ENCODE results near the gene OR4K1.
"Not testable (repeated sequence)": the region's sequence is repeated elsewhere in the genome, so short reads cannot be mapped to it uniquely, and the experiment has no call there.

OR4K1 gene, protein sequence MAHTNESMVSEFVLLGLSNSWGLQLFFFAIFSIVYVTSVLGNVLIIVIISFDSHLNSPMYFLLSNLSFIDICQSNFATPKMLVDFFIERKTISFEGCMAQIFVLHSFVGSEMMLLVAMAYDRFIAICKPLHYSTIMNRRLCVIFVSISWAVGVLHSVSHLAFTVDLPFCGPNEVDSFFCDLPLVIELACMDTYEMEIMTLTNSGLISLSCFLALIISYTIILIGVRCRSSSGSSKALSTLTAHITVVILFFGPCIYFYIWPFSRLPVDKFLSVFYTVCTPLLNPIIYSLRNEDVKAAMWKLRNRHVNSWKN

DNA sequence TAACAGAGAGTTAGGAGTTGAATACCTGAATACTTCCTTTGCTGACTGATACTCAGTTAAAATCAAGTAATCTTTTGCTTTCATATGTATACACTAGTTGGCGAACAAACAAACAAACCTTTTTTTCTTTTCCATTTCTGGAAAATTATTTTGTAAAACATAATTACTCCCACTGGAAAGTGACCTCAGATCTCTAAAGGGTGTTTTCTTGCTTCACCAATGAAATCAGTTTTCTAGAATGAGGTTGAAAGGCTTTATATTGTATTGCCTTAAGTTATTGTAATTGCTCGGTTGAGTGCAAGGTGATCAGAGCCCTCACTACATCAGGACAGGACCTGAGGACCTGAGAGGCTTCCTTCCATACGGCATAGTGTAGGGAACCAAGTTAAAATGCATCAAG lies at the start of gene OR4K1:
Gene OR4K1 (plus strand): TSS at position 301 of the 400 bp plus-strand sequence. CDS start 4,750 bp downstream, outside the sequence.
- no peak for DNase-seq (ENCODE audit: low read depth)

DNA sequence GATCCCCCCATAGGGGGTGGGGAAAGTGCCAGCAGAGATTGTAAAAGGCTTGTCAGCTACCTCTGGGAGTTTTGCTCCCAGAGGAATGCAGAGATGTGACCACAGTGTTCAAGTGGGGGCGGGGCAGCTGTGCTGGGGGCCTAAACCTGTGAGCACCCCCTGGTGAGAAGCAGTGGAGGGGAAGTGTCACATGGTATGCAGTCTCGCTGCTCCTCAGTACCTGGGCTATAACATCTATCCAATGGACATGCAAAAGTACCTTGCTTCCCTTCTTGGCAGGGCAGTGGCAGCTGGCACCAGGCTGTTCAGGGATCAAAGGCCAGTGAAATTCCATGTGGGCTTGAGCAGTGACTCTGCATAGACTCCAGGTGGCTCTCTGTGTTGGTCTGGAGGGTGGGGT lies 35.4 kb upstream of the OR4K1 start:
- DNase-seq (ENCODE audit: low read depth), result no peak

DNA sequence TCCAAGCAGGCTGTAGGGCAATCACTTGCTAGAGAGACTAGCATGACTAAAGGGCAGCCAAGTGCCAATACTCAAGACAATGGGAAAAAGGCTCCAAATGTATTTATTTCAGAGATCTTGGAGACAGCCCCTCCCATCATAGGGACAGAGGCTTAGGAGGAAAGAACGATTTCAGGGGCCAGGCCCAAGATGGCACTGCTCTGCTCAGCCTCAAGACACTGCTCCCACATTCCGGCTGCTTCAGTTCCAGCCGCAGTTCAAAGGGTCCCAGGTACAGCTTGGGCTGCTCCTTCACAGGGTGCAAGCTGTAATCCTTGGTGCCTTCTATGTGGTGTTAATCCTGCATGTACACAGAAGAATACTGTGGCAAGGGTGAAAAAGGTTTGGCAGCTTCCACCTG lies 29.7 kb upstream of the OR4K1 start:
- DNase-seq (ENCODE audit: low read depth), result no peak

DNA sequence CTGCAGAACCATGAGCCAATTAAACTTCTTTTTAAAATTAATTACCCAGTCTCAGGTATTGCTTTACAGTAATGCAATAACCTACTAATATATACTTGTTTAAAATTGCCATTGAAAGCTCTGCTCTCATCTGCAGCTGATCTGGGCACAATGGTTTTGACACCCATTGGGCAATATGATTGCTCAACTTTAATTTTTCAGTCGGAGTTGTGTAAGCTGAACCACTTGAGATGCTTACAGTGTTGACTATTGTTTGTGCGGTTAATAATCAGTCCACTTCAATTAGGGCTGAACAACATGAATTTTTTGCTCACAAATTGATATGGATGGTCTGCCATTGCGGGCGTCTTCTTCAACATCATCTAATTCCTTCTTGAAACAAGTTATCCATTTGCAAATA lies 28.3 kb upstream of the OR4K1 start:
- no peak for DNase-seq (ENCODE audit: low read depth)

DNA sequence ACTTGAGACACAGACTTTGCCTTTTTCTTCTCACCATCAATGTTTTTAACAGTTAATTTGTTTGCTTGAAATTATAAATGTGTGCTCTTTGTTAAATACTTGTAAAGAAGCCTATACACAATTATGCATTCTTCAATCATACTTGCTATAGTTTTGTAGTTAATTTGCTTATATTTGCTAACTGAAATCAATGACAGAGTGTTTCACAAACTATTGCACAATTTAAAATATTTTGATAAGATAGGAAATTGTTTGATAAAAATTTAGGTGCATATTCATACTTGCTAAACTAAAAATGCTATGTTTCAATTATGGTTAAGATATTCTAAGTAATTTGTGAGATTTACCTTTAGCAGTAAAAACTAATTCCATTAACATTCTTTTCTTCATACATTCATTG lies 24.1 kb upstream of the OR4K1 start:
- no peak for DNase-seq (ENCODE audit: low read depth)

DNA sequence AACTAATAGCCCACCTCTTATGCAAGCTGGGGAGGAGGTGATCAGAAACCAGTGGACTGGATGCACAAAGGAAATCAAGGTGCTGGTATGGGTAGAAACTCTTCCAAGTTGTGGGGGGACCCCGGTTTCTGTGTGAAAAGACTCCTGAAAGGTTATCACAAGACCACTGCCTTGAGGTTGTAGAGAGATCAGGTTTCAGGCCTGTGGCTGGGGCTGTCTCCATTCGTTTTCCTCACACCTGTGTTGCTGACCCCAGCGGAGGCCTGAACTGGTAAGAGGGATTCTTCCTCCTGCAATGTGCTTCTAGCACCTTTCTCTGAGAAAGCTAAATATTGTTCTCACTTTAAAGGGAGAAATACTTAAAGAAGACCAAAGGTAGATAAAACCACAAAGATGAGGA lies 19.6 kb upstream of the OR4K1 start:
- DNase-seq (ENCODE audit: low read depth), result no peak

DNA sequence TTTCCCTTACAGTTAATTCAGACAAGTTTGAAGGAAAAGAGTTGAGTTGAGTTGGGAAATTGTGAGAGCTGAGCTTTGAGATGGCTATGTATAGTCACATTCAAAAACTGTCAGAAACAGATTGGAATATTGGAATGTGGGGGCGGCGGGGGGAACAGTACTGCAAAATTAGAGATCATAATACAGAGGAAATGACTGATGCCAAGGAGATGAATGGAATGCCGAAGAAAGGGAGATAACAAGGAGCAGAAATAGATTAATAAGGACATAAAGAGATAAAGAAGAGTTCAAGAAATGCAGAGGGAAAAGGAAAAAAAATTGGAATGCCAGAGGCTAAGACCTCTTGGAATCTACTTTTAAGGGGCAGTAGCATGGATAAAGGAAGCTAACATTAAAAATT lies 13.5 kb upstream of the OR4K1 start:
- DNase-seq (ENCODE audit: low read depth), result peak; percentile 73

DNA sequence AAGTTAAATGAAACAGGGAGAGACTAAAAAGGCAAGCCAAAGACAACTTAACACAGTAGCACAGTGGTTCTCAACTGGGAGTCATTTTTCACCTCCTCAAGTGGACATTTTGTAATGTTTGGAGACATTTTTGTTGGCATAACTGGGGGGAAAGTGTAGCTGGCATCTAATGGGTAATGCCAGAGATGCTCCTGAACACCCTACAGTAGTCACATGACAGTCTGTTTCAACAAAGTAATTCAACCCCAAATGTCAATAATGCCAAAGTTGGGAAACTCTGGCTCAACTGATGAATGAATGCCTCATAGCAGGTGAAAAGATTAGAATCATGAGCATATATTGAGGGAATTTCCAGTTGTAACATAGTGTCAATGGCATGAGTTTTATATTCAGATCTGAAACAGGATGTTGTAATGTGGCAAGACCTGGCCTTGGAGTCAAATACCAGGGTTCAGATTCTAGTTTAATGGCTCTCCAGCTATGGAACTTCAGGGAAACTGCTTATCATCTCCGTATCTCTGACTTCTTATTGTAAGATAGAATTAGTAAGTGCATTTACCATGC lies 12.7 kb upstream of the OR4K1 start:
- peak; percentile 66 for DNase-seq (ENCODE audit: low read depth)

DNA sequence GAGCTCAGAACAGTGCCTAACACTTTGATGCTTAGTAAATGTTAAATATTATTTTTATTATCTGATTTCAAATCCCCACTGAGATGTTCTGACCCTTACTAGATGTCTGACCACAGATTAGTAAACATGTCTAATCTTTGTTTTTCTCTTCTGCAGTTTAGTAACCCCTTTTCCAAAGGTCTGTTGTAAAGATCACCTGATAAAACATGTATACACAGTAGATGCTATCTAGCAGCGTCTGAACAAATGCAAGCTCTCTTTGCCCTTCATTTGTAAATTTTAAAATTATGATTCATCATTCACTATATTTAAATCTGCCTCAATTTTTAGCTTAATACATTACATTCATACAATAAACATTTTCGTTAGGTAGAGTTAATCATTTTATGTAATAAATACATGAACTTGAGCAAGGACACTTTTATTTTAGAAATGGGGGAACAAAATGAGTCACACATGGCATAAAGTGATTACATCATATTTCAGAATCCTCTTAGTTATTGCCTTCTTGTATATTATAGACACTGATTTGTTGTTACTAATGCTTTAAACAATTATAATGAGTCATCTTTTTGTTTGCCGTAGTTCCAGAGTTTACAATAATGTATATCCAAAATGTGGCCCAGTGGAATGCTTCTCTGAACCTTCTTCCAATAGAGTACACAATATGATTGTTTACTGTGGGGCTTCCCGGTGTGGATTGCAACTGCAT lies 12.0 kb upstream of the OR4K1 start:
- DNase-seq (ENCODE audit: low read depth), result no peak

DNA sequence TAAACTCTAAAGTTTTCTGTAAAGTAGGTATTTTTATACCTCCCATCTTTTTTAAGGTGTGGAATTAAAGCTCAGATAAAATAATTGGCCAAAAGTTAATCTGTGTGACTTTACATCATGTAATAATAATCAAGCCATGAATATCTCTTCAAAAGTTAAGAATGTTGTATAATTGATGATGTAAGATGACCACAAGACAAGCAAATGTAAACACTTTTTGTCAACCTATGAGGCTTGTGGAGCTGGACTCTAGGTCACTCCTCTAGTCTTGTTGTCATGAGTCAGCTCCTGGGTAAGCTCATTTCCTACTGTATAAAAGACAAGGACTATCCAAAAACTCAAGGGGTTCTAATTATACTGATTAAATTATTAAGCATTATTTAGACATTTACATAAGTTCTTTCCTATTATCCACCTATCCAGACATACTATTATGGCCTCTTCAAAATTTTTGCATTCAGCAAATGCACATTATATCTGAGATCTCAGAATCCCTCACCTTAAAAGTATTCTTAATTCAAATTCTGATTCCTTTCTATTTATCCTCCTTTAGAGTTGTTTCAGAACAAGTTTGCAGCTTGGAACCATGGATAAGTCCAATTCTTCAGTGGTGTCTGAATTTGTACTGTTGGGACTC lies 10.6 kb upstream of the OR4K1 start, which contains the start of gene OR4K5:
Gene OR4K5 (plus strand): TSS at position 587 of the 637 bp plus-strand sequence. CDS start 0 bp downstream, at position 587.
- DNase-seq (ENCODE audit: low read depth), result no peak

DNA sequence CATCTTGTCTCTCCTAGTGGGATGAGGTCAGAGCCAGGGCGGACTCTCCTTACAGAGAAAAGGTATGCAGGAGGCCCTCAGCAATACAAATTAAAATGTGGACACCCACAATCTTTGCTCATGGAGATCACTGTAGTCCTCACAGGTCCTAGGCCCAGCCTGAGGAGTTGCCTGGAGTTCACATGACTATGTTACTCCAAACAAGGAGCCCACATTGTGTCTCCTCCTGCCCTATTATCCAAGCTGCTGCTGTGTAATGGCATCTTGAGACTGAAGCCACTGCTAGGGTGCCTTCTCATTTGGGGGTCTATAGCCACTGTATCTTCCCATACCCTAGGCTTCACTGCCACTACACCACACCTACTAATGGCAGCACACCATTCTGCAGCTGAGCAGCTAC lies 11.0 kb downstream of the OR4K1 start:
- no peak for DNase-seq (ENCODE audit: low read depth)

DNA sequence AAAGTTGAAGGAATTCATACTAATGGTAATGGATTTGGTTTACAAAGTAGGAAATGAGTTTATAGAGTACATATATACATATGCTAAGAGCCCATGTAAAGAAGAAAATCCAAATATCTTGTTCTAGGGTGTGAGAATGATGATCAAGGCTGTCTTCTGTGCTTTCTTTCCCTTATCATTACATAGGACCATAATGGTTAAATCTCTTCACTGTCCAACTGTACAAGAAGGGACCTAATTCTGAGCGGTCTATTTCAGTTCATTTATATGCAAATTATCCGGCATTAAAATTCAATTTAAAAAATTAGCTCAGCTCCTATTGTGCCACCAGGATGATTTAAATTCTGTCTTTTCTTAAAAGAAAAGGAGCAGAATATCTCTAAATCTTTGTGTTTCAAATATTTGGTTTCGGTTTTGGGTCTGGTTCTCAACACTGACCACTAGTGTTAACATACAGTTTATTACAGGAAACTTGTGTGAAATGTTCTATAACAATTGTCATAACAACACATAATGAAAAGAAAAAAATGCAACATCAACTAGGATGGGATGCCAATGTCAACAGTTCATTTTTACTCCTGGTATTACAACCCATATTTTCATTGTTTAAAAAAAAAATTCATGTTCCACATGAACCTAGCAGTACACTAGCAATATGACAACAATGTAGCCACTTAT lies 16.8 kb downstream of the OR4K1 start:
- no peak for DNase-seq (ENCODE audit: low read depth)

DNA sequence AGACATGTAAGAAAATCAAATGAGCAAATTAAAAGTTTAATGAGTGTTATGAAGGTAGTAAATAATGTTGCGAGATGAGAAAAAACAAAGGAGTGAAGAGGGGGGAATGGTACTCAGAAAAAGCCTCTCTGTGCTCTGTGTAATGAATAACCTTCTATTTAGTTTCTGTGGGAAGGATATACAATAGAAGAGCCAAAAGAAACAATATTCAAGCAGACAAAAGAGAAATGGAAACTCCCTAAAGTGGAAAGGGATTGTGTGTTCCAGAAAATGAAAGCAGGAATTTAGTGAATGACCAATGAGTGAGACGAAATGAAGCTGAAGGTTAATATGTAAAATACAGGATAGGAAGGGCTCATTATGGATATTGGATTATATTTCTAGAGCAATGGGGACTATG lies 18.5 kb downstream of the OR4K1 start:
- DNase-seq (ENCODE audit: low read depth), result no peak

DNA sequence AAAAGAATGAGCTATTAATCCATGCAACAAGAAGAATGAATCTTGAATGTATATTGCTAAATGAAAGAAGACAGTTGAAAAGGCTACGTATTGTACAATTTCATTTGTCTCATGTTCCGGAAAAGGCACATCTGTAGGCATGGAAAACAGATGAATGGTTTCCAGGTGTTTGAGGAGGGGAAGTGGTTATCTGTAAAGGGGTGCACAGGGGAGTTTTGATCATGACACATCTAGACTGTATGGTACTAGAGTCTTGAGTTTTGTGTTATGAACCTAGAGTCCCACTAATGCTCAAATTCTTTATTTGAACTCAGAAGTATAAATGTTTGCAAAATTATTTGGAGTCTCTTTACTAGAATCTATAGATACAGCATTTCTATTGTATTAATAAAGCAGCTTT lies 39.0 kb downstream of the OR4K1 start:
- DNase-seq (ENCODE audit: low read depth), result not testable (repeated sequence)

DNA sequence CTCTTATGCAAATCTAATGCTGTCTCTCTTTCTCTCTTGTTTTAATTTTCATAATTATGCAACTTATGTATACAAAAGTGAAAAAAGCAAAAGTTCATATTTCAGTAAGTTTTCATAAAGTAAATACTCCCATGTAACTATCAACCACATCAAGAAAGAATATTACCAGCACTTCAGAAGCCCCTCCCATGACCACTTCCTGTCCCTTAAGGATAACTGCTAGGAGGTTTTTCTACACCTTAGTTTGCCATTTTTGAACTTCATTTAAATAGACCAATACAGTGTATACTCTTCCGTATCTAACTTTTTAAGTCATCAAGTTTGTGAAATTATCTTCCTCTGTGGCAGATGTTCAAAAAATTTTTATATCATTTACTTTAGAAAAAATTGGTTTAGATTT lies 44.1 kb downstream of the OR4K1 start:
- DNase-seq (ENCODE audit: low read depth), result no peak

DNA sequence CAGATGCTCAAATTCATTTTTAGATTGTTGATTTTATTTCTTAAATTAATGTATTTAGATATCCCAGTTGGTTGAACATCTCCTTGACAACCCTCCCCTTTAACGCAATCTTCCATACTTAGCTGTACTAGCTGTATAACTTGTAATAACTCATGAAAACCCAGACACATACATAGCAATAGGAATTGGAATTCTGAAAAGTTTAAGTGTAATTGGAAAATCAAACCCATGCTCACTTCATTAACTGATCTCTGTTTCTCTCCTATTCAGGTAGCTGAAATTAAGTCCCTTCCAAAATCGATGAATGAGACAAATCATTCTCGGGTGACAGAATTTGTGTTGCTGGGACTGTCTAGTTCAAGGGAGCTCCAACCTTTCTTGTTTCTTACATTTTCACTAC lies 44.6 kb downstream of the OR4K1 start, which contains the start of gene OR4K15:
Gene OR4K15 (plus strand): TSS at position 301 of the 400 bp plus-strand sequence. CDS start 0 bp downstream, at position 301.
- DNase-seq (ENCODE audit: low read depth), result no peak
